SU-DHL-6 (cell line): ENCODE results near the gene TLR10.
"Not testable (repeated sequence)": the region's sequence is repeated elsewhere in the genome, so short reads cannot be mapped to it uniquely, and the experiment has no call there.

Experiments
- H2AFZ ChIP-seq: fragments of 200-600 bp; sonication (generic); 2 replicates; pipeline ENCODE4 v1.6.1; 2014; ENCODE audit warnings: low read depth, mild to moderate bottlenecking, moderate library complexity, mixed read lengths, antibody characterized with exemption, low read length; ENCODE audit not compliant: severe bottlenecking
- H3F3A ChIP-seq: fragments of 200-600 bp; shearing (Covaris generic); 2 replicates; pipeline ENCODE4 v1.6.0; 2016; ENCODE audit warnings: antibody characterized with exemption, mild to moderate bottlenecking; ENCODE audit not compliant: insufficient read depth
- H3K27ac ChIP-seq: fragments of 200-600 bp; sonication (generic); 2 replicates; pipeline ENCODE4 v1.5.1; 2016; ENCODE audit warnings: low read depth, mild to moderate bottlenecking, low read length, moderate library complexity, mixed read lengths
- H3K27me3 ChIP-seq: fragments of 200-600 bp; sonication (generic), shearing (Covaris generic); 2 replicates; pipeline ENCODE4 v1.6.0; 2014; ENCODE audit warnings: mild to moderate bottlenecking, low read length
- H3K36me3 ChIP-seq: fragments of 200-600 bp; sonication (generic); 2 replicates; pipeline ENCODE4 v1.6.1; 2014; ENCODE audit warnings: mild to moderate bottlenecking, low read length, mixed read lengths
- H3K4me2 ChIP-seq: fragments of 300-600, 200-600 bp; shearing (Covaris generic), sonication (generic); 2 replicates; pipeline ENCODE4 v1.6.0; 2014; ENCODE audit warnings: low read length, low read depth, mild to moderate bottlenecking; ENCODE audit not compliant: poor library complexity, severe bottlenecking
- H3K4me3 ChIP-seq: fragments of 200-600 bp; sonication (generic); 2 replicates; pipeline ENCODE4 v1.5.1; 2014; ENCODE audit warnings: antibody characterized with exemption, low read length, mild to moderate bottlenecking, mixed read lengths; ENCODE audit not compliant: insufficient read depth, poor library complexity, severe bottlenecking
- H3K79me2 ChIP-seq: fragments of 200-600 bp; sonication (generic); 2 replicates; pipeline ENCODE4 v1.6.1; 2014; ENCODE audit warnings: mild to moderate bottlenecking, low read length, moderate library complexity; ENCODE audit not compliant: insufficient read depth
- H3K9ac ChIP-seq: fragments of 200-600 bp; sonication (generic); 2 replicates; pipeline ENCODE4 v1.7.0; 2014; ENCODE audit warnings: mild to moderate bottlenecking, low read length
- H3K9me2 ChIP-seq: fragments of 200-600 bp; sonication (generic); replicated peaks from 2 replicates; pipeline ENCODE4 v1.6.1; 2014; ENCODE audit warnings: low read length; ENCODE audit not compliant: insufficient read depth
- H3K9me3 ChIP-seq: fragments of 200-600 bp; sonication (generic); 2 replicates; pipeline ENCODE4 v1.6.1; 2014; ENCODE audit warnings: low read length, mixed read lengths; ENCODE audit not compliant: insufficient read depth
- H4K20me1 ChIP-seq: fragments of 200-600 bp; sonication (generic); 2 replicates; pipeline ENCODE4 v1.6.1; 2014; ENCODE audit warnings: low read depth, mild to moderate bottlenecking, antibody characterized with exemption, low read length, moderate library complexity, mixed read lengths
- CTCF ChIP-seq: fragments of 200-600 bp; sonication (generic); IDR thresholded peaks from one replicate; pipeline ENCODE4 v1.5.1; 2017; ENCODE audit warnings: antibody characterized with exemption, mild to moderate bottlenecking, low read length, moderate library complexity; ENCODE audit not compliant: insufficient read depth, poor library complexity, severe bottlenecking
- EZH2phosphoT487 ChIP-seq: fragments of 200-600 bp; sonication (generic), shearing (Covaris generic); conservative IDR thresholded peaks from 2 replicates; pipeline ENCODE4 v1.6.1; 2018; ENCODE audit warnings: mild to moderate bottlenecking, antibody characterized with exemption, low read length, moderate library complexity, mixed read lengths

TLR10 gene

DNA sequence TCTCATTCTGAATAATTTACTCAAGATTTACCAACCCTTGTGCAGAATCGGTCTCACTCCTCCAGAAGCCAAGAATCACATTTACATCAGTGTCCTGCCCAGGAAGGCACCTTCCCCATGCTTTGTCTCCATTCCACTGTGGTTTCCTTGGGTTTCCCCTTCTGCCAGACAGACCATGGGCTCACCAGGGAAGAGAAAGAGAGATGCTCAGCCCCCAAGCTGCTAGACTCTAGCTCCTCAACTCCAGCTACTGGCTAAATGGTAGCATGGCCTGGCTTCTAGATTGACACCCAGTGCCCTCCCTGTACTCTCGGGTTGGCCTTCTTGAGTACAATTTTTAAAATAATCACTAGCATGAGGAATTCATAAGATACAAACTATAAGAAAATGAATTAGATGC is 12.9 kb downstream of the TLR10 start:
- Histone ChIP-seq H2AFZ (no peak overlapping the region), H3K4me3 (no peak overlapping the region), H3K4me2 (peak overlapping the region; percentile 27), H3K9me3 (peaks cover 7% of the 10 kb centered on the region; the same call in 1 of the 2 replicates), H3K9ac (peak overlapping the region; percentile 4; the same call in 1 of the 2 replicates), H3K36me3 (peaks cover 24% of the 10 kb centered on the region), H3K9me2 (no peaks in the 10 kb centered on the region), H3K27me3 (no peaks in the 10 kb centered on the region), H3F3A (peaks cover 53% of the 10 kb centered on the region), H3K27ac (peak overlapping the region; percentile 74), H4K20me1 (no peaks in the 10 kb centered on the region), H3K79me2 (peaks cover 27% of the 10 kb centered on the region)
- no peak for TF ChIP-seq EZH2phosphoT487
- no peak for TF ChIP-seq CTCF

GRCh38 chr4:38769441-38769840 is 13.3 kb downstream of the TLR10 start:
- H3K4me3 ChIP-seq, result no peak overlapping the region

DNA sequence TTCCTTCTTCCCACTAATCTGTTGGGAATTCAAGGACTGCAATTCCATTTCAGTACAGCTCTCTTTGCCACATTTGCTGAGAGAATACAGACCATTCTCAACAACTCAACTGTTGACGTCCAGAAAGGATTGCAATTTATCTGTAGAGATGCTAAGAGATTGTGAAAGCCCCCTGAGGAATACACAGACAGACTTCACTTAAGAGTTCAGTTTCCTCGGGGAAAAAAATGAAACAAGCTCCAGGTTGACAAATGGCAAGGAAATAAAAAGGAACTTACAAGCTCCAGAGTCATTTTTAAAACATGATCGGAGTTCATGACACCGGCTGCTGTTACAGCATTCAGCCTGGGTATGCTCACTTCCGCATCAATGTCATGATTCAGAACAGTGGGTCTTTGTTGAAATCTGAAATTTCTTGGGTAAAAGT is 13.8 kb downstream of the TLR10 start:
- Histone ChIP-seq H2AFZ (no peak overlapping the region), H3K79me2 (peaks cover 19% of the 10 kb centered on the region), H3K36me3 (peaks cover 16% of the 10 kb centered on the region), H3K9ac (peak overlapping the region; percentile 4; the same call in 1 of the 2 replicates), H3K9me2 (no peaks in the 10 kb centered on the region), H3K27me3 (no peaks in the 10 kb centered on the region), H3K4me2 (peak overlapping the region; percentile 27), H4K20me1 (no peaks in the 10 kb centered on the region), H3F3A (peaks cover 54% of the 10 kb centered on the region), H3K9me3 (peaks cover 7% of the 10 kb centered on the region; the same call in 1 of the 2 replicates), H3K4me3 (no peak overlapping the region), H3K27ac (peak overlapping the region; percentile 74)
- TF ChIP-seq EZH2phosphoT487 (no peak), CTCF (no peak)

More at GRCh38 chr4:38769441-38769840, 13.3 kb downstream of the TLR10 start:
- Histone ChIP-seq H3F3A (peaks cover 53% of the 10 kb centered on the region), H4K20me1 (no peaks in the 10 kb centered on the region), H2AFZ (no peak overlapping the region), H3K36me3 (peaks cover 20% of the 10 kb centered on the region), H3K9me2 (no peaks in the 10 kb centered on the region), H3K79me2 (peaks cover 23% of the 10 kb centered on the region), H3K27ac (peak overlapping the region; percentile 74), H3K9ac (peak overlapping the region; percentile 4; the same call in 1 of the 2 replicates), H3K27me3 (no peaks in the 10 kb centered on the region), H3K4me2 (peak overlapping the region; percentile 27), H3K9me3 (peaks cover 7% of the 10 kb centered on the region; the same call in 1 of the 2 replicates)
- TF ChIP-seq EZH2phosphoT487 (no peak), CTCF (no peak)

- not testable (repeated sequence) for H3K9me3 ChIP-seq, H3K4me2 ChIP-seq, H3K36me3 ChIP-seq, H3K9ac ChIP-seq, H4K20me1 ChIP-seq, H3K4me3 ChIP-seq, H3K27ac ChIP-seq, H3K9me2 ChIP-seq, H3K27me3 ChIP-seq, H2AFZ ChIP-seq, H3K79me2 ChIP-seq
- peaks cover 62% of the 10 kb centered on the region for H3F3A ChIP-seq
Observed at GRCh38 chr4:38766940-38767339, 15.8 kb downstream of the TLR10 start.
